HS-5 (cell line): Measurements from ENCODE around the gene MTPN.

Source experiments
- DNase-seq: peaks from one replicate; pipeline ENCODE4 v3.0.0-alpha.2; 2012; ENCODE audit warnings: low read depth

Gene MTPN

GRCh38 chr7:135884495-135885232, 92.5 kb downstream of the MTPN start:
- no peak for DNase-seq

GRCh38 chr7:135879233-135879632, 97.9 kb downstream of the MTPN start:
- DNase-seq, result peak; percentile 18

DNA sequence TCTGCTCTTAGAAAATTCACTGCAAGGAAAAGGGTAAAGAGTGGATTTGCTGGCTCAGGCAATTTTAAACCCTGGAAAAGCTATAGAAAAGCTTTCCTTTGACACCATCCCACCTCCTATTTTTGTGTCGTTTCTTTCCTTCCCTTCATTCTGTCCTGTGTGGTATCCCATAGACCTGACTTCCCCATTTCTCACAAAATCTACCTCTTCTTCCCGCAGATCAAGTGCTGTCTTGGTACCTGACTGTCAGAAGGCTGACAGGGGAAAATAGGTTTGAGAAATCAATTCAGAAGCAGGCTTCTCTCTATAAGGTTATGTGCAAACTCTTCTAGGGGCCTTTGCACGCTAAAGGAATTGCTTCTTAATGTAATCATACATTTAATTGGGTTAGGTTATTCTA, 98.9 kb downstream of the MTPN start:
- DNase-seq, result no peak

- DNase-seq, result no peak
These were observed 99.4 kb downstream of the MTPN start for GRCh38 chr7:135877805-135878204.
